Activated CD4-positive, alpha-beta memory T cell treated with anti-CD3 and anti-CD28 coated beads, Interleukin-2, amount 10 ng/mL, durations not matched to agents 7 days and 5 days (primary cell): ENCODE results near the gene DNAJC30. TPM values are rescaled to one million over a fixed set of nuclear protein-coding genes. Genes with fewer than 3 reads are reported as not detected.
A peak's percentile ranks its signal among the peaks of the same experiment; 100 is the strongest.
"Not testable (repeated sequence)": the region's sequence is repeated elsewhere in the genome, so short reads cannot be mapped to it uniquely, and the experiment has no call there.

ENCODE experiments used
- CTCF ChIA-PET: fragments of 350-600 bp; sonication (Branson Sonifier 250); formaldehyde crosslinking; loops from one replicate; lab custom pipeline; 2021; ENCODE audit warnings: antibody characterized with exemption, inconsistent platforms; lab: Charles Lee
- POLR2A ChIA-PET: fragments of 350-600 bp; sonication (Branson Sonifier 250); formaldehyde crosslinking; loops from one replicate; lab custom pipeline; 2021; ENCODE audit warnings: antibody characterized with exemption; lab: Charles Lee
- DNase-seq: peaks from one replicate; pipeline ENCODE4 v3.0.0-alpha.2; 2020
- H3K27ac Mint-ChIP-seq: one replicate; pipeline ENCODE4 v1.8.0; 2021; ENCODE audit warnings: mild to moderate bottlenecking, mixed read lengths
- H3K27me3 Mint-ChIP-seq: one replicate; pipeline ENCODE4 v1.8.0; 2021; ENCODE audit warnings: mixed read lengths
- H3K36me3 Mint-ChIP-seq: one replicate; pipeline ENCODE4 v1.8.0; 2021; ENCODE audit warnings: low read depth, mixed read lengths
- H3K4me1 Mint-ChIP-seq: one replicate; pipeline ENCODE4 v1.8.0; 2021; ENCODE audit warnings: mixed read lengths
- H3K4me3 Mint-ChIP-seq: one replicate; pipeline ENCODE4 v1.8.0; 2021; ENCODE audit warnings: mild to moderate bottlenecking, mixed read lengths
- H3K9me3 Mint-ChIP-seq: one replicate; pipeline ENCODE4 v1.8.0; 2021; ENCODE audit warnings: mixed read lengths
- total RNA-seq, 2 experiments: library from RNA; stranded (reverse); gene quantifications; one replicate each; pipeline ENCODE4 v1.2.3, GENCODE V29; 2021

DNAJC30 gene
- total RNA-seq, 2 experiments from 2014 or later = 5.9 to 6.4 TPM

DNA sequence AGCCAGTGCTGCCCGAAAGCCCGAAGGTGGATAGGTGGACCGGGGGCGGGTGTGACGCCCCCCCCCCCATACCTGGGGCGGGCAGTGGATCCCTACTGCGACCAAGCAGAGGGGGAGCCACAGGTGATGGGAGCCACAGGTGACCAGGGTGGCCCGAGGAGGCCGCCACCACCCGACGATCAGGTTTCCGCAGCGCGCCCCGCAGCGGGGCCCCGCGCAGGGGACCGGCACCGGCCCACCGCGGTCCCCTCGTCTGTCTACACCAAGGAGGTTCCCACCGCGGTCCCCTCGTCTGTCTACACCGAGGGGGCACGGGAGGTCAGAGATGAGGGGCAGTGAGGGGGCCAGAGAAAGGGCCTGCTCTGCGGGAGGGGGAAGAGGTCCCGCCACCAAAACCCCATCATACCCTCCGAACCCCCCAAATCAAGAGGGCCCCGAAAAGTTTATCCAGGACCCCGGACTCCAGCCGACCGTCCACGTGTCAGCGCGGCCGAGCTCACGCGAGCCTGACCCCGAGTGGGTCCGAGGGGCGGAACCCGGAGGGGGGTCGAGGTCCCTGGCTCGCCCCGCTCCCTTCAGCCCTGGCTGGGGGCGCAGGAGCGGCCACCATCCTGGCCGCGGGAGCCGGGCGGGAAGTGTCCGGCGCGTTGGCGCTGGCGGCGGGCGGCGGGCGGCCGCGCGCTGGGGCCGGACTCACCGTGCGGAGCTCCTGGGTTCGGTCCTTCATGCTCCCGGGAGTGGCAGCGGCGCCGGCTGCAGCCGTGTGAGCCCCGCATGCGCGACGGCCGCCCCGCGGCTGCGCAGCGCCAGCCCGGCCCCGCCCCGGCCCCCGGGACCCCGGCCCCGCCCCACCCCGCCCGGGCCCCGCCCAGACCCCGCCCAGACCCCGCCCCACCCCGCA is 35.9 kb upstream of the DNAJC30 start, which contains the start of gene STX1A:
Gene STX1A, minus strand, starts transcription at position 765 of the 901 bp plus-strand sequence. Its CDS starts 38 bp downstream, at position 727.
- DNase-seq = peak; percentile 80
- Mint-ChIP-seq H3K27ac (peak within 1 kb of the TSS; percentile 70), H3K4me3 (peak within 1 kb of the TSS; percentile 75), H3K9me3 (no peaks in the 10 kb centered on the region), H3K4me1 (peaks cover 33% of the 10 kb centered on the region), H3K36me3 (peaks cover 13% of the 10 kb centered on the region), H3K27me3 (peaks cover 17% of the 10 kb centered on the region)
- ChIA-PET CTCF (interaction anchor here (0.5 to 2.2 kb wide), 3 partner anchors 14 to 246 kb away, joined by 3 to 10 read pairs (median 3); no protein-coding TSS in a partner anchor), POLR2A (interaction anchor here (1.0 to 1.8 kb wide), 5 partner anchors 16 to 198 kb away, joined by 3 to 7 read pairs (median 5); partner anchors contain the start of genes ABHD11, BAZ1B, BUD23 and DNAJC30)

DNA sequence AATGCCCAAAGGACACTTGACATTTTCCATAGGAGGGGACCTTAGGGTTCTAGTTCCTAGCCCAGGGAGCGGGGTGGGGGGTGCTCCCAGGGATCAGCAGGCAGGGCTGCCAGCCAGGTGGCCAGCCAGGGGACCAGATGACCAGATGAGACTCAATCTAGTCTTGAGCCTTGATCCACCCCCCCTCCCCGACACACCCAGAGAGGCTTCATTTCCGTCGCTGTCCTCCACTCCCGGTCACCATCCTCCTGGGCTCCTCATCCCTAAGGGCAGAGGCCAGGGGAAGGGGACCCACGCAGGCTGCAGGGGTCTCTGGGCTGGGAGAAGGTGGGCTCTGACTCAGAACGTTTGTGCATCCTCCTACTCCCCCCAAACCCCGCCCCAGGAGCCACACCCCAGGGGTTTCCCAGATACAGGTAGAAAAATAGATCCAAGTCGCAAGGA is 35.2 kb upstream of the DNAJC30 start:
- peaks cover 15% of the 10 kb centered on the region for H3K27me3 Mint-ChIP-seq
- H3K4me3 Mint-ChIP-seq = peak overlapping the region; percentile 75
- no peaks in the 10 kb centered on the region for H3K9me3 Mint-ChIP-seq
- ChIA-PET CTCF (interaction anchor here (0.6 to 2.3 kb wide), 4 partner anchors 10 to 132 kb away, joined by 3 to 10 read pairs (median 4); no protein-coding TSS in a partner anchor), POLR2A (interaction anchor here (1.0 to 2.2 kb wide), 6 partner anchors 12 to 196 kb away, joined by 3 to 11 read pairs (median 6); partner anchors contain the start of genes ABHD11 and BAZ1B)
- H3K27ac Mint-ChIP-seq = peak overlapping the region; percentile 70
- DNase-seq = peak; percentile 36
- H3K36me3 Mint-ChIP-seq = peaks cover 13% of the 10 kb centered on the region
- peaks cover 33% of the 10 kb centered on the region for H3K4me1 Mint-ChIP-seq

DNA sequence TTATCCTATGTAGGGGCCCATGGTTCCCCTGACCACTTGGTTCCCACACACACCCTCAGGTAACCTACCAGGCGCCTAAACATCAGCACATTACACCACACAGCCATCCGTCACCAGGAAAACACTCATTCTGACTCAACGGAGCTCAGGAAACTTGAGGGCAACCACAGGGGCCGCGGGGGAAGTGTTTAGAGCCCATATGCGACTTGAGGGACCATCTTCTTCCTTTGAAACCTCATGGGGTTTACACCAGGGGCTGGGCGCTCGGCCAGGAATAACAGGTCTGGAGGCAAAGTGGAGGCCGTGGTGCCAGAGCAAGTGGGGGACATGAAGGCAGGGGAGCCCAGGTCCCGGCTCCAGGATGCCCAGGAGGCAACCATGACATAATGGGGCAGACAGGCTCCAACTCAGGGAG is 34.7 kb upstream of the DNAJC30 start:
- Mint-ChIP-seq H3K4me3 (peak overlapping the region; percentile 75), H3K27me3 (peaks cover 15% of the 10 kb centered on the region), H3K9me3 (no peaks in the 10 kb centered on the region), H3K4me1 (peaks cover 38% of the 10 kb centered on the region), H3K27ac (peak overlapping the region; percentile 70), H3K36me3 (peaks cover 13% of the 10 kb centered on the region)
- ChIA-PET CTCF (interaction anchor here (0.6 to 2.3 kb wide), 6 partner anchors 10 to 137 kb away, joined by 3 to 10 read pairs (median 4); no protein-coding TSS in a partner anchor), POLR2A (interaction anchor here (0.9 to 2.2 kb wide), 8 partner anchors 12 to 196 kb away, joined by 3 to 11 read pairs (median 4); partner anchors contain the start of genes ABHD11, BAZ1B, BUD23 and DNAJC30)
- peak; percentile 87 for DNase-seq

- peak overlapping the region; percentile 75 for H3K4me3 Mint-ChIP-seq
- H3K27me3 Mint-ChIP-seq = peaks cover 15% of the 10 kb centered on the region
- peaks cover 13% of the 10 kb centered on the region for H3K36me3 Mint-ChIP-seq
- DNase-seq = no peak
- H3K27ac Mint-ChIP-seq = peak overlapping the region; percentile 70
- H3K9me3 Mint-ChIP-seq = no peaks in the 10 kb centered on the region
- H3K4me1 Mint-ChIP-seq = peaks cover 45% of the 10 kb centered on the region
- CTCF ChIA-PET = interaction anchor here (0.6 to 2.3 kb wide), 6 partner anchors 11 to 348 kb away, joined by 3 to 10 read pairs (median 4); no protein-coding TSS in a partner anchor
- POLR2A ChIA-PET = interaction anchor here (0.9 to 2.2 kb wide), 9 partner anchors 11 to 195 kb away, joined by 3 to 11 read pairs (median 4); partner anchors contain the start of genes ABHD11, BAZ1B, BUD23 and DNAJC30
Observed at GRCh38 chr7:73717025-73717807, 34.0 kb upstream of the DNAJC30 start.

DNA sequence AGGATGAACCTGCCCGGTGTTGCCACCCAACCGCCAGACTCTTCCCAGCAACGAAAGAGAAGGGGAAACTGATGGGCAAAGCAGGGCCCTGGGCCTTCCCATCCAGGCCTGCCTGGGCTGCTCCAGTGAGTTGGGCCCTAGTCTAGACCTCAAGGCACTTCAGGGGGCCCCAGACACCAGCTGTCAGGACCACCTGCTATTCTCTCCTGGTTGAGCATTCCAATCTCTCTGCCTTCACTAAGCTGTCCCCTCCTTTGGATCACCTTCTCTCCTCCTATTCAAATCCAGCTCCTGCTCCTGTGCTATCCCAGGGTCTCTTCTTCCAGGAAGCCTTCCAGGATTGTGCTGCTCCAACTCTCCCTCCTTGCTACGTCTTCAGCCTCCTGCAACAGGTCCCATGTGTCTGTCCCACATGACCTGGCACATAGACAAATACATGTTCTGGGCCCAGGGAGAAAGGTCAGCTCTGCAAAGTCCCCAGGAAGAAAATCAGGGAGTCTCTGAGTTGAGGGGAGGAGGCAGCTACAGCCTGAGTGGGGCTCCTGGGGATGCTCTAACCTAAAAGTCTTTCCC is 33.2 kb upstream of the DNAJC30 start:
- Mint-ChIP-seq H3K9me3 (no peaks in the 10 kb centered on the region), H3K4me3 (no peak overlapping the region), H3K4me1 (peaks cover 45% of the 10 kb centered on the region), H3K36me3 (peaks cover 13% of the 10 kb centered on the region), H3K27me3 (peaks cover 9% of the 10 kb centered on the region), H3K27ac (no peak overlapping the region)
- CTCF ChIA-PET = interaction anchor here (0.6 to 2.3 kb wide), 5 partner anchors 9 to 349 kb away, joined by 3 to 10 read pairs (median 3); no protein-coding TSS in a partner anchor
- POLR2A ChIA-PET = interaction anchor here (0.6 to 2.2 kb wide), 4 partner anchors 10 to 258 kb away, joined by 3 to 11 read pairs (median 4); partner anchors contain the start of gene ABHD11
- DNase-seq = no peak

GRCh38 chr7:73715648-73716317 is 32.5 kb upstream of the DNAJC30 start:
- H3K4me3 Mint-ChIP-seq = no peak overlapping the region
- H3K36me3 Mint-ChIP-seq = peaks cover 13% of the 10 kb centered on the region
- DNase-seq = peak; percentile 52
- ChIA-PET CTCF (interaction anchor here (0.8 to 1.2 kb wide), 3 partner anchors 10 to 109 kb away, joined by 3 to 5 read pairs (median 4); no protein-coding TSS in a partner anchor), POLR2A (interaction anchor here (0.6 to 1.1 kb wide), 3 partner anchors 10 to 257 kb away, joined by 3 read pairs; no protein-coding TSS in a partner anchor)
- H3K27ac Mint-ChIP-seq = no peak overlapping the region
- H3K9me3 Mint-ChIP-seq = no peaks in the 10 kb centered on the region
- H3K27me3 Mint-ChIP-seq = peaks cover 7% of the 10 kb centered on the region
- peaks cover 45% of the 10 kb centered on the region for H3K4me1 Mint-ChIP-seq

- POLR2A ChIA-PET, H3K9me3 Mint-ChIP-seq, H3K27me3 Mint-ChIP-seq, H3K27ac Mint-ChIP-seq, DNase-seq, H3K4me3 Mint-ChIP-seq: not testable (repeated sequence)
- CTCF ChIA-PET = interaction anchor here (0.6 to 2.3 kb wide), 3 partner anchors 12 to 106 kb away, joined by 3 to 7 read pairs (median 3); no protein-coding TSS in a partner anchor
- Mint-ChIP-seq H3K4me1 (peaks cover 39% of the 10 kb centered on the region), H3K36me3 (peaks cover 13% of the 10 kb centered on the region)
Observed at GRCh38 chr7:73713319-73713718, 30.1 kb upstream of the DNAJC30 start.

GRCh38 chr7:73712773-73713172 is 29.5 kb upstream of the DNAJC30 start:
- H3K4me1 Mint-ChIP-seq = peaks cover 34% of the 10 kb centered on the region
- peaks cover 13% of the 10 kb centered on the region for H3K36me3 Mint-ChIP-seq
- no peaks in the 10 kb centered on the region for H3K9me3 Mint-ChIP-seq
- POLR2A ChIA-PET = interaction anchor here (2.4 kb wide), 1 partner anchor 15 kb away, joined by 7 read pairs; no protein-coding TSS in a partner anchor
- DNase-seq = no peak
- CTCF ChIA-PET = interaction anchor here (2.3 kb wide), 1 partner anchor 106 kb away, joined by 7 read pairs; no protein-coding TSS in a partner anchor
- H3K27me3 Mint-ChIP-seq = peaks cover 2% of the 10 kb centered on the region
- no peak overlapping the region for H3K27ac Mint-ChIP-seq
- no peak overlapping the region for H3K4me3 Mint-ChIP-seq

DNA sequence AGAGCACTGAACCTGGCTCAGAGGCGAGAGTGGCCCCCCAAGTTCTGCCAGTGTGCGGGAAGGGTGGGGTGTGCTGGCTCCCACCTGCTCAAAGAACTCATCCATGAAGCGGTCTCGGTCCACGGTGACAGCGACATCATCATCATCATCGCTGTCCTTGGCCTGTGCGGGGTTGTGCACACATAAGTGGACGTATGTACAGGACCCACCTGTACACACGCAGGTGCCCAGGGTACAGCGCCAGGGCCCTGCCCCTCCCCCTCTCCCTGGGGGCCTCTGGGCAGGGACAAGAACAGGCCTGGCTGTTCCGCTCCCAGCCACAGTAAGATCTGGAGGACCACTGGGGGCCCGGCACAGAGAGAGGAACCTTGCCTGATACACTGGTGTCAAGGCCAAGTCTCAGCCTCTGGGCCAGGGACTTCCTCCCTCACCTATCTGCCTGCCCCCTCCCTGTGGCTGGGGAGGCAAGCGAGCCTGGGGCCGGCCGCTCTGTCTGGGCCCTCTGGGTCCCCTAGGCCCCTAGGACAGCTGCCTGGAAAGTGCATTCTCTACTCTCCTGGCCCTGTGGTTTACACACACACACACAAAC is 25.8 kb upstream of the DNAJC30 start:
- Mint-ChIP-seq H3K36me3 (peaks cover 5% of the 10 kb centered on the region), H3K4me3 (no peak overlapping the region), H3K4me1 (peaks cover 24% of the 10 kb centered on the region), H3K27ac (no peak overlapping the region), H3K27me3 (no peaks in the 10 kb centered on the region), H3K9me3 (no peaks in the 10 kb centered on the region)
- POLR2A ChIA-PET = no interaction called here
- CTCF ChIA-PET = no interaction called here
- DNase-seq = no peak

DNA sequence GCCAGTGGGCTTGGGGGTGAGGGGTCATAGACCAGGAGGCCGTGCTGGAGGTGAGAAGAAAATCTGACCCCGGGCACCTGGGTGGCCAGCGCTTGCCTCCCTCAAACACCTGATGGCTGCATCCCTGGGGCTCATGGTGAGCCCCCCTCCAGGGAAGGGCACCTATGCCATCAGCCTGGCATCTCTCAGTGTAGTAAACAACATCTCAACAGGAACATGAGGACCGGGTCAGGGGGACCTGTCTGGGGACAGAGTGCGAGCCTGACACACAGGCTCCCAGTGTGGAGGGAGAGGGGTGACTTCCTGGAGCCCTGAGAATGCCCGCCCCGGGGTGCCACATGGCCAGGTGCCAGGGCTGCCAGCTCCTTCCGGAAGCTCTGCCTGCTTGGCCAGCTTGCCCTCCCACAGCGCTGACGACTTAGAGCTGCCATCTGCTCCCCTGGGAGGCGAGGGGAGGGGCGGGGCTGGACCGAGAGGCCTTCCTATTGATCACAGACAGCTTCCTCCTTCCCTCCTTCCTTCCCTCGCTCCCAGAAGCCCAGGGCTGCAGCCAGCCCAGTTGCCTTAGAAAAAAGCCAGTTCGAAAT is 23.9 kb upstream of the DNAJC30 start:
- DNase-seq = no peak
- peaks cover 7% of the 10 kb centered on the region for H3K36me3 Mint-ChIP-seq
- ChIA-PET POLR2A (interaction anchor here (1.2 to 2.4 kb wide), 2 partner anchors 9 to 10 kb away, joined by 3 to 7 read pairs; no protein-coding TSS in a partner anchor), CTCF (interaction anchor here (1.1 kb wide), 1 partner anchor 78 kb away, joined by 3 read pairs; no protein-coding TSS in a partner anchor)
- H3K27me3 Mint-ChIP-seq = no peaks in the 10 kb centered on the region
- H3K4me3 Mint-ChIP-seq = no peak overlapping the region
- no peaks in the 10 kb centered on the region for H3K9me3 Mint-ChIP-seq
- H3K27ac Mint-ChIP-seq = no peak overlapping the region
- peaks cover 12% of the 10 kb centered on the region for H3K4me1 Mint-ChIP-seq
